Immature natural killer cell (primary cell): ENCODE data around the gene EMILIN3. TPM values are rescaled to one million over a fixed set of nuclear protein-coding genes. Genes with fewer than 3 reads are reported as not detected.

Experiments used
- DNase-seq, 3 donors: peaks; one replicate each; pipeline ENCODE4 v3.0.0; 2022; ENCODE audit warnings: mixed read lengths in 1 of 3
- H3K27ac Mint-ChIP-seq, 6 donors: one replicate each; pipeline ENCODE4 v1.8.0; 2020; ENCODE audit warnings: mixed read lengths in 6 of 6, mild to moderate bottlenecking in 5 of 6, inconsistent platforms in 4 of 6, moderate library complexity in 3 of 6
- H3K27me3 Mint-ChIP-seq, 3 donors: one replicate each; pipeline ENCODE4 v1.8.0; 2020 to 2021; ENCODE audit warnings: low read depth in 3 of 3, mild to moderate bottlenecking in 3 of 3, mixed read lengths in 3 of 3, moderate library complexity in 3 of 3, inconsistent platforms in 1 of 3
- H3K36me3 Mint-ChIP-seq, 3 donors: one replicate each; pipeline ENCODE4 v1.8.0; 2020; ENCODE audit warnings: mixed read lengths in 3 of 3, inconsistent platforms in 2 of 3, mild to moderate bottlenecking in 2 of 3
- H3K4me1 Mint-ChIP-seq, 2 donors: one replicate each; pipeline ENCODE4 v1.8.0; 2020; ENCODE audit warnings: inconsistent platforms in 2 of 2, mild to moderate bottlenecking in 2 of 2, mixed read lengths in 2 of 2, moderate library complexity in 1 of 2
- H3K4me3 Mint-ChIP-seq, 5 donors: one replicate each; pipeline ENCODE4 v1.8.0; 2020; ENCODE audit warnings: mild to moderate bottlenecking in 5 of 5, mixed read lengths in 5 of 5, inconsistent platforms in 3 of 5, moderate library complexity in 3 of 5
- H3K9me3 Mint-ChIP-seq, 6 donors: one replicate each; pipeline ENCODE4 v1.8.0; 2020; ENCODE audit warnings: mild to moderate bottlenecking in 6 of 6, mixed read lengths in 6 of 6, inconsistent platforms in 4 of 6, moderate library complexity in 3 of 6
- polyA plus RNA-seq, 3 donors: library from polyadenylated mRNA; unstranded; fragments of 300-500 nt; fragmentation: Illumina TruSeq; gene quantifications; one replicate each; pipeline ENCODE4 v1.2.3, GENCODE V29; 2021

Gene EMILIN3
- polyA plus RNA-seq, 3 donors from 2014 or later: not detected

- Mint-ChIP-seq H3K27me3 (peaks cover 0 to 4% (median 0%) of the 10 kb centered on the region in 3 donors), H3K36me3 (no peaks in the 10 kb centered on the region), H3K4me1 (no peaks in the 10 kb centered on the region), H3K27ac (no peak overlapping the region), H3K9me3 (no peaks in the 10 kb centered on the region), H3K4me3 (no peak overlapping the region)
- no peak for DNase-seq
These were observed 10.9 kb downstream of the EMILIN3 start for GRCh38 chr20:41355598-41356203.

GRCh38 chr20:41355192-41355591 lies 11.4 kb downstream of the EMILIN3 start:
- H3K4me3 Mint-ChIP-seq: no peak overlapping the region
- no peak overlapping the region for H3K27ac Mint-ChIP-seq
- no peaks in the 10 kb centered on the region for H3K9me3 Mint-ChIP-seq
- no peaks in the 10 kb centered on the region for H3K36me3 Mint-ChIP-seq
- no peak for DNase-seq
- H3K27me3 Mint-ChIP-seq: peaks cover 0 to 4% (median 0%) of the 10 kb centered on the region in 3 donors
- H3K4me1 Mint-ChIP-seq: no peaks in the 10 kb centered on the region

DNA sequence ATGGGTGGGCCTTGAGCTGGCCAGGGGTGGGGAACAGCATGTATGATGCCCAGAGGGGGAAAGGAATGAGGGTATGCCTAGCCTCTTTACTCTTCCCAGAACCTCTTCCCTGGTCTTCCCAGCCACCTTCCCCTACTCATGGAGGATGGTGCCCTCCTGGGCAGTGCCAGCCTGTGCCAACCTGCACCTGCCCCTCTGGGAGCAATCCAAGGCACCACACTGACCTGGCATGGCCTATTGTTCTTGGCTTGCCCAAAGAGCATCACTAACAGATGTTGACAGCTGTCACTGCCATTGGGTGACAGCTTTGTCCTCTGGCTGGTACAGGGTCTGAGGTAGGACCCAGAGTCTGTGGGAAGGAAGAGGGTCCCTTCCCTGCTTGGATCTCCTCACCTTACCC lies 13.1 kb downstream of the EMILIN3 start:
- no peaks in the 10 kb centered on the region for H3K9me3 Mint-ChIP-seq
- no peak overlapping the region for H3K27ac Mint-ChIP-seq
- H3K27me3 Mint-ChIP-seq: peaks cover 0 to 3% (median 0%) of the 10 kb centered on the region in 3 donors
- DNase-seq: no peak
- H3K36me3 Mint-ChIP-seq: no peaks in the 10 kb centered on the region
- H3K4me1 Mint-ChIP-seq: no peaks in the 10 kb centered on the region
- no peak overlapping the region for H3K4me3 Mint-ChIP-seq

DNA sequence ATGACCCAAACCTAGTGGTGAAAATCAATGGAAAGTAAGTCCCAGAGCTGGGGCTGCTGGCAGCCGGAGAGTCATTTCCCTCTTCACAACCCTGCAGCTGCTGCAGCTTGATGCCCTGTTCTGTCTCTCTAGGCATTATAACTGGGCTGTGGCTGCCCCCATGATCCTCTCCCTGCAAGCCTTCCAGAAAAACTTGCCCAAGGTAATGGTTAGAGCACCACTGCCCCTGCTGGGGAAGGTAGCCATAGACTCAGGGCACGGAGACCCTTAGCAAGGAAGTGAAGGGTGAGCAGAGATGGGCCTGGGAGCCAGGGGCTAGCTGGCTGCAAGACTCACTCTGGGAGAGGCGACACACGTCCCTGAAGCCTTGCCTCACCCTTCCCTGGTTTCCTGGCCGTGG lies 14.0 kb downstream of the EMILIN3 start:
- Mint-ChIP-seq H3K27me3 (peaks cover 2 to 3% (median 2%) of the 10 kb centered on the region in 3 donors), H3K36me3 (no peaks in the 10 kb centered on the region), H3K4me3 (no peak overlapping the region), H3K27ac (no peak overlapping the region), H3K9me3 (no peaks in the 10 kb centered on the region), H3K4me1 (no peaks in the 10 kb centered on the region)
- no peak for DNase-seq

- Mint-ChIP-seq H3K27ac (no peak overlapping the region), H3K36me3 (no peaks in the 10 kb centered on the region), H3K9me3 (no peaks in the 10 kb centered on the region), H3K4me3 (no peak overlapping the region), H3K27me3 (peaks cover 2 to 3% (median 2%) of the 10 kb centered on the region in 3 donors), H3K4me1 (no peaks in the 10 kb centered on the region)
- no peak for DNase-seq
These were observed 14.5 kb downstream of the EMILIN3 start for GRCh38 chr20:41352106-41352505.

- Mint-ChIP-seq H3K27ac (no peak overlapping the region), H3K27me3 (peaks cover 2 to 3% (median 2%) of the 10 kb centered on the region in 3 donors), H3K4me1 (no peaks in the 10 kb centered on the region), H3K9me3 (no peaks in the 10 kb centered on the region), H3K36me3 (no peaks in the 10 kb centered on the region), H3K4me3 (no peak overlapping the region)
- no peak for DNase-seq
These were observed 16.1 kb downstream of the EMILIN3 start for GRCh38 chr20:41350408-41350962.

- Mint-ChIP-seq H3K36me3 (no peaks in the 10 kb centered on the region), H3K9me3 (no peaks in the 10 kb centered on the region), H3K27ac (no peak overlapping the region), H3K4me1 (no peaks in the 10 kb centered on the region), H3K4me3 (no peak overlapping the region), H3K27me3 (peaks cover 2 to 3% (median 2%) of the 10 kb centered on the region in 3 donors)
- no peak for DNase-seq
These were observed 16.7 kb downstream of the EMILIN3 start for GRCh38 chr20:41349943-41350342.

DNA sequence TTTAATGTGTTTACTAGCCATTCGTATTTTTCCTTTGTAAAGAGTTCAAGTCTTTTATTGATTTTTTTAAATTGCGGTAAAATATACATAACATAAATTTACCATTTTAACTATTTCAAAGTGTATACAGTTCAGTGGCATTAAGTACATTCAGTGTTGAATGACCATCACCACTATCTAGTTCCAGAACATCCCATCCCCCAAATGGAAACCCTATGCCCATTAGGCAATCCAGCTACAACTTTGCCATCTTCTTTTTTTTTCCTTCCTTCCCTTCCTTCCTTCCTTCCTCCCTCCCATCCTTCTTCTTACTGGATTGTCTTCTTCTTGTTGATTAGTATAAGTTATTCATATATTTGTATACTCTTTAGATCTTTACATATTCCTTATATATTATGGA lies 17.4 kb downstream of the EMILIN3 start:
- H3K9me3 Mint-ChIP-seq: no peaks in the 10 kb centered on the region
- no peak overlapping the region for H3K27ac Mint-ChIP-seq
- no peak overlapping the region for H3K4me3 Mint-ChIP-seq
- H3K4me1 Mint-ChIP-seq: no peaks in the 10 kb centered on the region
- H3K36me3 Mint-ChIP-seq: no peaks in the 10 kb centered on the region
- DNase-seq: no peak
- peaks cover 0 to 2% (median 2%) of the 10 kb centered on the region in 3 donors for H3K27me3 Mint-ChIP-seq

DNA sequence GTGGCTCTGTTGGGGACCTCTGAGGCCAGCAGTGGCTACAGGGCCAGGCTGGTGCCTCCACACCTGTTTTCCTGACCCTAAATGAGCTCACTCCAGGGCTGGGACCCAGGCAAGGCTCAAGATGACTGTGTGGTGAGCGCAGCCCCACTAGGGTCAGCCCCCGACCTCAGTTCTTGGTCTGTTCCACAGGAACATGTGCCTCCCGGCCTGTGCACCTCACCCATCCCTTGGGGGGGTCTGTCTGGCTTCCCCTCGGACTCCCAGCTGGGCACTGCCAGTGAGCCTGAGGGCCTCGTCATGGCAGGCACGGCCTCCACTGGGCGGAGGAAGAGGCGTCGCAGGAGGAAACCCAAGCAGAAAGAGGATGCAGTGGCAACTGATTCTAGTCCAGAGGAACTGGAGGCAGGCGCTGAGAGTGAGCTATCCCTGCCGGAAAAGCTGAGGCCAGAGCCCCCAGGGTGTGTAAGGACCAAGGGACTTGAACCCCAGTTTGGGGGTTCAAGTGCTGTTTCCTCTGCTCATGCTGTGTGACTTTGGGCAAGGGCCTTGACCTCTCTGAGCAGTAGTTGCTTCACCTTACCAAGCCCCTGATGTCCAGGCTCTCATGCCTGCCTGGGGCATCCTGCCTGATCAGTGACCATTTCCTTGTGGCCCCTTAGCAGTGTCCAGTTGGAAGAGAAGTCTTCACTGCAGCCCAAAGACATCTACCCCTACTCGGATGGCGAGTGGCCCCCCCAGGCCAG lies 18.0 kb downstream of the EMILIN3 start:
- DNase-seq: no peak
- H3K36me3 Mint-ChIP-seq: no peaks in the 10 kb centered on the region

DNA sequence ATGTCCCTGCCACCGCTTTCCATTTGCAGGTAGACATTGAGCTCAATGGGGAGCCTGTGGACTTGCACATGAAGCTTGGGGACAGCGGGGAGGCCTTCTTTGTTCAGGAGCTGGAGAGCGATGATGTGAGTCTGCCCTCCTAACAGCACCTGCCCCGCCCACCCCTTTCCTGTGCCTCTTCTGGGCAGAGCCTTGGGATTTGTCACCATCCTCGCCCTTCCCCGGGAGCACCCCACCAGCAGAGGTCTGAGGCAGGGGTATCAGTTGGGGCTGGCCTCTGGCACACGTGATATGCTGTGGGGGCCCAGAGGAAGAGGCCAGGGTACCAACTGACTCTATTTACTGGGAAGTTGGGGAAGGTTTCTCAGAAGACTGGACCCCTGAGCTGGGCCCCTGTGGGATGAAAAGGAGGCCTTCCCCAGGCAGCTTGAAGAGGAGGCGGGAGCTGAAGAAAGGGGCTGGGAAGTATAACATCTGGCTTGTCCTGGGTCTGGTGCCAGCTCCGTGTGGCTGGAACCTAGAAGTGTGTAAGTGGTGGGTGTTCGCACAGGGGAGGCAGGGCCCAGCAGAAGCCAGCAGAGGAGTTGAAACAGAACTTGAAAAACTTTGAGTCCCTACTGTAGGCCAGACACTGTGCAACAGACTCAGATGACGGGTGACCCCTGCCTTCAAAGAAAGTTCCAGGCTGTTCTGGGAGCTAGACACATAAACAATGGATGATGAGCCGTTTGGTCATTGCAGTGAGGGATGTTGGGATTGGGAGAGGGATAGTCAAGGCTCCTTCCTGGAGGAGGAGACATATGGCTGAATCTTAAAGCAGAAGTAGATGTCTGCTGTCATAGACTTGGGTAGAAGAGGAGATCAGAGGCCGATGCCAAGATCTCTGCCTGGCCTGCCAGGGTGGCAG lies 18.8 kb downstream of the EMILIN3 start:
- peaks cover 0 to 2% (median 2%) of the 10 kb centered on the region in 3 donors for H3K27me3 Mint-ChIP-seq
- no peak for DNase-seq
- H3K27ac Mint-ChIP-seq: no peak overlapping the region
- no peaks in the 10 kb centered on the region for H3K4me1 Mint-ChIP-seq
- H3K36me3 Mint-ChIP-seq: no peaks in the 10 kb centered on the region
- no peaks in the 10 kb centered on the region for H3K9me3 Mint-ChIP-seq
- no peak overlapping the region for H3K4me3 Mint-ChIP-seq

More for the DNA sequence above, 18.0 kb downstream of the EMILIN3 start:
- Mint-ChIP-seq H3K27ac (no peak overlapping the region), H3K4me3 (no peak overlapping the region), H3K4me1 (no peaks in the 10 kb centered on the region), H3K27me3 (peaks cover 0 to 2% (median 2%) of the 10 kb centered on the region in 3 donors), H3K9me3 (no peaks in the 10 kb centered on the region)

DNA sequence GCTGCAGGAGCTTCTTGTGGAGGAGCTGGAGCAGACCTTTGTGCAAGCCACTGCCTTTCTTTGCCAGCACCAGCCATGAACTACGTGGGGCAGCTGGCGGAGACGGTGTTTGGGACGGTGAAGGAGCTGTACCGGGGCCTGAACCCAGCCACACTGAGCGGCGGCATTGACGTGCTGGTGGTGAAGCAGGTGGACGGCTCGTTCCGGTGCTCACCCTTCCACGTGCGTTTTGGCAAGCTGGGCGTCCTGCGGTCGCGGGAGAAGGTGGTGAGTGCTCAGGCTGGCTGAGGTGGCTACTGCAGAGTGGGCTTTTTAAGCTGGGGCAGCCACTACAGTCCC lies 20.9 kb downstream of the EMILIN3 start:
- H3K27ac Mint-ChIP-seq: no peak overlapping the region

DNA sequence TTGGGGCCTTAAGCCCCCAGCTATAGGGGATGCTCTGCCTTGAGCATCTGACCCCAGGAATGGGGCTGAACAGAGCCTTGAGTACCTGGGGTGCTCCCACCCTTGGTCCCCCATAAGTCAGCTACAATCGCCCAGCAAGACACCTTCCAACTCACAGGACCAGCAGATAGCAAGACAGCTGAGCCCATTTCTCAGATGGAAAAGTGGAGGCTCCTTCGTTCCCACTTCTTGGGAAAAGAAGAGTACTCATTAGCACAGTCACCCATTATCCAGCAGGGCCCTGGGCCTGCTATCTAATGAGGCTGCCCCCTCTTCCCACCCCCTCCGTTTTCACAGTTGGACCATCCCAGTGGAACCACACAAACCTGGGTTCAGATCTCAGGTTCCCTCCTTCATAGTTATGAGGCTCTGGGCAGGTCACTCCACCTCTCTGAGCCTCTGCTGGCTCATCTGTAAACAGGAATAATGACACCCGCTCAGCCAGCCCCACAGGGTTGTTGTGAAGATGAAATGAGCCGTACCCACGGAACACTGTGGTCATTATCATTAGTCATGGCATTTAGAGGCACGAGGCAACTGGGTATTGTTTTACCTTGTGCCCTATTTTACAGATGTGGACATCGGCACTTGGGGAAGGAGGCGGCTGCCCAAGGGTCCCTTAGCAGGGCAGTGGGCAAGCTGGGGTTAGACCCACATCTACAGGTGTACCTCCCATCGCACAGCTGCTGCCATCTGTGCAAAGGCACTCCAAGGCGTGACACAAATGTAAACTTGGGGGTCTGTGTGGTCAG lies 21.5 kb downstream of the EMILIN3 start:
- Mint-ChIP-seq H3K27me3 (peaks cover under 1 to 7% (median 2%) of the 10 kb centered on the region in 3 donors), H3K4me3 (no peak overlapping the region), H3K9me3 (no peaks in the 10 kb centered on the region)

More for the DNA sequence above, 20.9 kb downstream of the EMILIN3 start:
- Mint-ChIP-seq H3K27me3 (peaks cover 0 to 4% (median 2%) of the 10 kb centered on the region in 3 donors), H3K9me3 (no peaks in the 10 kb centered on the region), H3K36me3 (no peaks in the 10 kb centered on the region), H3K4me1 (no peaks in the 10 kb centered on the region), H3K4me3 (no peak overlapping the region)
- no peak for DNase-seq

GRCh38 chr20:41344477-41344876 lies 22.1 kb downstream of the EMILIN3 start:
- H3K4me1 Mint-ChIP-seq: peaks cover 7 to 11% of the 10 kb centered on the region in 2 donors
- no peak overlapping the region for H3K4me3 Mint-ChIP-seq
- no peaks in the 10 kb centered on the region for H3K9me3 Mint-ChIP-seq
- H3K27me3 Mint-ChIP-seq: peaks cover 3 to 9% (median 5%) of the 10 kb centered on the region in 3 donors
- peak overlapping the region in 1 of 6 donors; percentile 17 for H3K27ac Mint-ChIP-seq
- no peak for DNase-seq
- H3K36me3 Mint-ChIP-seq: no peaks in the 10 kb centered on the region

More for the DNA sequence above, 21.5 kb downstream of the EMILIN3 start:
- Mint-ChIP-seq H3K4me1 (peaks cover 4% of the 10 kb centered on the region in 2 donors), H3K36me3 (no peaks in the 10 kb centered on the region), H3K27ac (no peak overlapping the region)
- DNase-seq: no peak
